ENCODE data around the gene CD48. TPM values are rescaled to one million over a fixed set of nuclear protein-coding genes. Genes with fewer than 3 reads are reported as not detected.

Gene CD48
- total RNA-seq, 6 experiments from 2014 or later: not detected

- Mint-ChIP-seq H3K4me3 (no peak overlapping the region), H3K36me3 (ENCODE audit: low read depth) (no peaks in the 10 kb centered on the region), H3K9me3 (no peaks in the 10 kb centered on the region), H3K4me1 (ENCODE audit: low read depth) (no peaks in the 10 kb centered on the region), H3K27me3 (ENCODE audit: insufficient read depth) (peaks cover 4% of the 10 kb centered on the region; the same call in 1 of the 2 replicates), H3K27ac (no peak overlapping the region)
- no peak for TF ChIP-seq CTCF (IDR thresholded peaks at IDR 0.05)
- no peak for DNase-seq
Observed at GRCh38 chr1:160711276-160711601, 383 bp downstream of the CD48 start.

DNA sequence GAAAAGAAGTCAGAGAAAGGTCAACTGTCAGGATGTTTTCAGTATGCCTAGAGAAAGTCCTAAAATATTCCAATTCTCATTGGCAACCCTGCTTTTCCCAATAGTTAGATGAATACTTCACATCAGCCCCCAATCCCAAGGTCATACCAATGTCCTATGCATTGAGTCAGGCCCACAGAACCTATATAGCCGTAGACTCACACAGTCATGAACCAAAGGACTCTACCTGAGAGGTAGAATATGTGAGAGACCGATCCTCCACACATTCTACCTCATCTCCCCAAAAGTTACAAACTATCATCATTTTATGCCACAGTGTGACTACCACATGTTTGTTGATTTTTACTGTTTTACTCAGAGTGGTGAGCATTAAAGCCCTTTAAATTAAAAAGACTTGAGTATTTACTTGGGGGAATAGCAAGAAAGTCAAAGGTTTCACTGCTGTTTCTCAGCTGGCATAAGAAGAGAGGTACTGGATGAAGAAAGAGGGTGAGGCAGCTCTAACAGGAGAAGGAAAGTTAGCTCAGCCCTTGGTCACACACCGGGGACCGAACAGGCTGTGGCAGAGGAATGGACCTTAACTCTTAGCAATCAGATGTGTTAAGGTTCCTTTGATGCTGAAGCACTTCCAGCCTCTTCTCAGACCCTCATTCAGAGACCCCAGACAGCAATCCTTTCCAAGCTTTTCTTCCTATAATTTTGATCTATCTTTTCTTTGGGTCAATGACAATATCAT lies 937 bp downstream of the CD48 start:
- Mint-ChIP-seq H3K36me3 (ENCODE audit: low read depth) (no peaks in the 10 kb centered on the region), H3K27me3 (ENCODE audit: insufficient read depth) (peaks cover 2% of the 10 kb centered on the region; the same call in 1 of the 2 replicates), H3K27ac (no peak overlapping the region), H3K4me3 (no peak overlapping the region), H3K4me1 (ENCODE audit: low read depth) (no peaks in the 10 kb centered on the region), H3K9me3 (no peaks in the 10 kb centered on the region)
- TF ChIP-seq CTCF (IDR thresholded peaks at IDR 0.05): no peak
- DNase-seq: no peak

DNA sequence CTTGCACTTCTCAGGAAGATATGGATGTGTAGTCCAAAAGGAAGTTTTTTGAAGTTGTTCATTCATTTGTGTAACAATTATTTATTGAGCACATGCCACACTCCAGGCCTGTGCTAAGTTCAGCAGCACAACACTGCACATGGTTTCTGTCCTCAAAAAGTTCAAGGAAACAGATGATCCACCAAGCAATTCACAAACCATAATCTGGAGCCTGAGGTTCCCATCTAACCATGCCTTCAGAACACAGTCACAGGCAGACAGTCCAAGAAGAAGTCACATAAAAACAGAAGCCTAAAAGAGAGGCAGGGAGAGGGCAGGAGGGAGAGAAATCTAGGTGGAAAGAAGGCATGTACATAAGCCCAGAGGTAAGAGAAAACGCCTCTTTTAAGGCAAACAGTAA lies 1.9 kb downstream of the CD48 start:
- Mint-ChIP-seq H3K27me3 (ENCODE audit: insufficient read depth) (peaks cover 2% of the 10 kb centered on the region; the same call in 1 of the 2 replicates), H3K4me1 (ENCODE audit: low read depth) (no peaks in the 10 kb centered on the region), H3K36me3 (ENCODE audit: low read depth) (no peaks in the 10 kb centered on the region), H3K4me3 (no peak overlapping the region), H3K27ac (no peak overlapping the region), H3K9me3 (no peaks in the 10 kb centered on the region)
- no peak for DNase-seq
- no peak for TF ChIP-seq CTCF (IDR thresholded peaks at IDR 0.05)

DNA sequence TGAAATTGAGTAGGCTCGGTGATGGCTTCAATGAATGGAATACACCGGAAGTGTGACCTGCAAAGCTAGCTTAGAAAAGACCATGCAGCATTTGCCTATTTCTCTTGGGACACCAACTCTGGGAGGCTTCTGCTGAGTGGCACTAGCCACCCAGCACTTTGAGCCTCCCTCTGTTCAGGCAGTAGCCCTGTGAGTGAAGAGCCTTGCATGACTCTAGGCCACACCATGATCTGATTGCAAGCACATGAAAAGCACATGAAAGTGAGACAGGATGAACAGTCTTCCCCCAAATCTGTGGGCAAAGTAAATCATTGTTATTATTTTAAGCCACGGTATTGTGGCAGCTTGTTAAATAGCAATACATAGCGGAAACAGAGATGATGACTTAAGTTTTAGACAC lies 2.8 kb downstream of the CD48 start:
- DNase-seq: no peak
- Mint-ChIP-seq H3K27me3 (ENCODE audit: insufficient read depth) (peaks cover 2% of the 10 kb centered on the region), H3K36me3 (ENCODE audit: low read depth) (no peaks in the 10 kb centered on the region), H3K4me1 (ENCODE audit: low read depth) (no peaks in the 10 kb centered on the region), H3K27ac (no peak overlapping the region), H3K9me3 (no peaks in the 10 kb centered on the region), H3K4me3 (no peak overlapping the region)
- no peak for TF ChIP-seq CTCF (IDR thresholded peaks at IDR 0.05)

DNA sequence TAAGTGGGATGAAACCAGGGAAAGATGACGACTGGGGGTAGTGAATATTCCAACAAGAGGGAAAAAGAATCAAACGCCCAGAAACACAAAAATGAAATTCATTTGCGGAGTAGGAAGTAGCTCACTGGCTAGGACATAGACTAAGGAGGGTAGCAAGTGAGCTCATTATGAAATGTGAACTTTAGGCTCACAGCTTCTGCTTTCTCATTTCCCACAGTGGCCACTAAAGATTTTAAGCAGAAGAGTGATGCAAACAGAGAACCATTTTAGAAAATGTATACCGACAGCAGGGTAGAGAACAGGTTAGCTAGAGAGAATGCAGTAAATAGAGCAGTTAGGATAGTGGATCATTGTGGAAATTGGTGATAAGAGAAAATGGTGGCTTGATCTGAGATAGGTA lies 3.5 kb downstream of the CD48 start:
- Mint-ChIP-seq H3K27me3 (ENCODE audit: insufficient read depth) (peaks cover 6% of the 10 kb centered on the region), H3K36me3 (ENCODE audit: low read depth) (no peaks in the 10 kb centered on the region), H3K4me1 (ENCODE audit: low read depth) (no peaks in the 10 kb centered on the region), H3K27ac (no peak overlapping the region), H3K9me3 (no peaks in the 10 kb centered on the region), H3K4me3 (no peak overlapping the region)
- no peak for TF ChIP-seq CTCF (IDR thresholded peaks at IDR 0.05)
- no peak for DNase-seq

Measured in HFFc6 (cell line).